ENCODE data around the gene EIPR1.

Gene EIPR1

GRCh38 chr2:3303583-3304406 is 73.8 kb downstream of the EIPR1 start:
- peak; percentile 52 for DNase-seq (ENCODE audit: low read depth)

GRCh38 chr2:3302751-3303582 is 74.7 kb downstream of the EIPR1 start:
- no peak for DNase-seq (ENCODE audit: low read depth)

- DNase-seq (ENCODE audit: low read depth): no peak
Measured at GRCh38 chr2:3302421-3302750, 75.2 kb downstream of the EIPR1 start.

GRCh38 chr2:3301001-3301400 is 76.6 kb downstream of the EIPR1 start:
- no peak for DNase-seq (ENCODE audit: low read depth)

GRCh38 chr2:3300224-3300995 is 77.2 kb downstream of the EIPR1 start:
- DNase-seq (ENCODE audit: low read depth): no peak

- no peak for DNase-seq (ENCODE audit: low read depth)
Measured at GRCh38 chr2:3299703-3300102, 77.9 kb downstream of the EIPR1 start.

GRCh38 chr2:3299130-3299529 is 78.5 kb downstream of the EIPR1 start:
- no peak for DNase-seq (ENCODE audit: low read depth)

GRCh38 chr2:3298191-3298590 is 79.4 kb downstream of the EIPR1 start:
- DNase-seq (ENCODE audit: low read depth): no peak

GRCh38 chr2:3297523-3297922 is 80.1 kb downstream of the EIPR1 start:
- DNase-seq (ENCODE audit: low read depth): no peak

- DNase-seq (ENCODE audit: low read depth): no peak
Measured at GRCh38 chr2:3296182-3296972, 81.2 kb downstream of the EIPR1 start.

- DNase-seq (ENCODE audit: low read depth): no peak
Measured at GRCh38 chr2:3294493-3294892, 83.1 kb downstream of the EIPR1 start.

GRCh38 chr2:3294069-3294468 is 83.5 kb downstream of the EIPR1 start:
- DNase-seq (ENCODE audit: low read depth): no peak

GRCh38 chr2:3293221-3293620 is 84.4 kb downstream of the EIPR1 start:
- no peak for DNase-seq (ENCODE audit: low read depth)

- no peak for DNase-seq (ENCODE audit: low read depth)
Measured at GRCh38 chr2:3292416-3292815, 85.2 kb downstream of the EIPR1 start.

- DNase-seq (ENCODE audit: low read depth): no peak
Measured at GRCh38 chr2:3291750-3292149, 85.9 kb downstream of the EIPR1 start.

GRCh38 chr2:3291113-3291512 is 86.5 kb downstream of the EIPR1 start:
- no peak for DNase-seq (ENCODE audit: low read depth)

GRCh38 chr2:3290655-3291054 is 87.0 kb downstream of the EIPR1 start:
- no peak for DNase-seq (ENCODE audit: low read depth)

GRCh38 chr2:3289971-3290370 is 87.6 kb downstream of the EIPR1 start:
- DNase-seq (ENCODE audit: low read depth): no peak

- DNase-seq (ENCODE audit: low read depth): no peak
Measured at GRCh38 chr2:3289526-3289925, 88.1 kb downstream of the EIPR1 start.

GRCh38 chr2:3289171-3289515 is 88.5 kb downstream of the EIPR1 start:
- no peak for DNase-seq (ENCODE audit: low read depth)

- no peak for DNase-seq (ENCODE audit: low read depth)
Measured at GRCh38 chr2:3288470-3289170, 89.0 kb downstream of the EIPR1 start.
